GM18907 (cell line): ENCODE results near the gene SPINT1.

Experiments used
- ATAC-seq: cut with Tn5 transposase; IDR thresholded peaks from one replicate; pipeline ENCODE4 v1.9.1; 2021; ENCODE audit warnings: mild to moderate bottlenecking, moderate library complexity; ENCODE audit not compliant: unreplicated experiment

Gene SPINT1

DNA sequence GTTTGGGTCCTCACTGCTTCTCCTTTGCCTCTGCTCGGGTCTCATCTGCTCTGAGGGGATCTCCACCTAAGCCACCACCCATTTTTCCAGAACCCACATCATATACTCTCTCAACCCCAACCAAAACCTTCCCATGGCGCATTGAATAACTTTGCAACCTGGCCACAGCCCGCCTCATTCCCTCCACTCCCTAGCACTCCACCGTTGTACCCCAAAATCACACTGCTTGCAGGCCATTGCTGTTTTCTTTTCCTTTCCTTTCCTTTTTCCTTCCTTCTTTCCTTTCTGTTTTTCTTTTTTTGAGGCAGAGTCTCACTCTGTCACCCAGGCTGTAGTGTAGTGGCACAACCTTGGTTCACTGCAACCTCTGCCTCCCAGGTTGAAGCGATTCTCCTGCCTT lies 47.3 kb downstream of the SPINT1 start:
- ATAC-seq: no peak

DNA sequence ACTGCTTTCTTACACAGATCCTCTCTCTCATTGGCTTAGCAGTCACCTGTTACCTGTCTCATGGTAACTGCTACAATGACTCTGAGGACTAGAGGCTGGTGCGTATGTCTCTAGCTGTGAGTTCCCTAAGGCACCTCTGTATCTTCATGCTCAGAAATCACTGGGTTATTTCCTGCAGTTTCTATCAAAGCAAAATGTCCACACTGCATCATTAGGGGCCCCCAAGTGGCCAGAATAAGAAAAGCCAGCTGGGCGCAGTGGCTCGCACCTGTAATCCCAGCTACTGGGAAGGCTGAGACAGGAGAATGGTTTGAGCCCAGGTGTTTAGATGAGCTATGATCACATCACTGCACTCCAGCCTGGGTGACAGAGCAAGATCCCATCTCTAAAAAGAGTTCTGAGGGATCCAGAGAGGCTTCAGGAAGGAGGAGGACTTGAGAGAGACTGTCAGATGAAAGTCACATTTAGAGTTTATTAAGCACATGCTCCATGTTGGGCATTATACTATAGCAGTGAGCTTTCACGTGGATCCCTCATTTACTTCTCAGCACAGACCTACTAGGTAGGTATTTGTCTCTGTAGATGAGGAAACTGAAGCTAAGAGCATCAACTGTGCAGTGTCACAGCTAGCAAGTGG lies 48.1 kb downstream of the SPINT1 start:
- ATAC-seq: no peak

DNA sequence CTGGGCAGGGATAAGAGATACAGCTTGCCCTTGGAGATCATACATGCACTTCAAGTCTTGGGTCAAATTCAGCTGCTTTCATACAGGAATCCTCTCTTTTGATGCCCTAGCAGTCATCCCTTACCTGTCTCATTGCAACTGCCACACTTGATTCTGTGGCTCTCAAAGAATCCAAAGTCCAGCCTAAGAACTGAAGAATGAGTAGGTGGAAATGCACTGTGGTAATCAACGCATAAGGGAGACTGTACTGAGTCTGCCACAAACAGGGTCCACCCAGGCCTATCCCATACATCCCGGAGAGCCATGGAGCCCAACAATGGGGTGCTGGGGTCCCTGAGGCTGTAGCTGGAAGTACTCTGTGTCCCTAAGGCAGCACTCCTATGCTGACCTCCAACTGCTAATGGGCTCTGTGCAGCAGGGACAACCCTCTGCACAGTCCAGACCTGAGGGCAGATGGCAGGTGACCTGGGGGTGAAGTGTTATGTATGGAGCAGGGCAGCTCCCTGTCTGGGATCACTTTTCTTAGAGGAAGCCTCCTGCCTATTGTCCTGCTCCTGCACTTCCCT lies 48.7 kb downstream of the SPINT1 start:
- no peak for ATAC-seq

DNA sequence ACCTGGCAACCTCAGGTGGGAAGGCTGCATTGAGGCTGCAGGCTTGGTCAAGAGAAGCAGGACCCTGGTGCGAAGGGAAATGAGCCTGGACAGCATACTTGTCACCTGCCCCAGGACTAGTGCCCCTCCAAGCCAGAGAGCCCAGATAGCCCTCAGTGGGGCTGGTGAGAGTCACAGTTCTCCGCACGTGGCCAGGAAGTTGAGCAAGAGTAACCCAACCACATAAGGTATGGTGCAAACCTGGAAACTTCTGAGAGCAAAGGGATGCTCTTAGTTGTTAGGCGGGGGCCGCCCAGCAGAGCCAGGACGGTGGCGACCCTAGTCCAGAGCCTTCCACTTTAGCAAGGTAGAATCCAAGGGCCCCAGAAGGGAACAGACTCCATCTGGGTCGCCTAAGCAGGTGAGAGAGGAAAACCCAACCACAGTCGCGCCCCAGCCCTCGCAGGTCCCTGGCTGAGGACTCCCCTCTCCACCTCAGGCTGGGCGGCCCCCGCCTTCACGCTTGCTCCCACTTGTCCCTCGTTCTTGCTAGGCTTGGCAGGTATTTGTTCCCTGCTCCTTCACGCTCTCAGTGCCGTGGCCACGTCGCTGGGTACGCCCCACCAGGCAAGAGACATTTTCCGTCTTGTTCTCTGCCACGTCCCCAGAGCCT lies 49.3 kb downstream of the SPINT1 start:
- ATAC-seq: no peak

DNA sequence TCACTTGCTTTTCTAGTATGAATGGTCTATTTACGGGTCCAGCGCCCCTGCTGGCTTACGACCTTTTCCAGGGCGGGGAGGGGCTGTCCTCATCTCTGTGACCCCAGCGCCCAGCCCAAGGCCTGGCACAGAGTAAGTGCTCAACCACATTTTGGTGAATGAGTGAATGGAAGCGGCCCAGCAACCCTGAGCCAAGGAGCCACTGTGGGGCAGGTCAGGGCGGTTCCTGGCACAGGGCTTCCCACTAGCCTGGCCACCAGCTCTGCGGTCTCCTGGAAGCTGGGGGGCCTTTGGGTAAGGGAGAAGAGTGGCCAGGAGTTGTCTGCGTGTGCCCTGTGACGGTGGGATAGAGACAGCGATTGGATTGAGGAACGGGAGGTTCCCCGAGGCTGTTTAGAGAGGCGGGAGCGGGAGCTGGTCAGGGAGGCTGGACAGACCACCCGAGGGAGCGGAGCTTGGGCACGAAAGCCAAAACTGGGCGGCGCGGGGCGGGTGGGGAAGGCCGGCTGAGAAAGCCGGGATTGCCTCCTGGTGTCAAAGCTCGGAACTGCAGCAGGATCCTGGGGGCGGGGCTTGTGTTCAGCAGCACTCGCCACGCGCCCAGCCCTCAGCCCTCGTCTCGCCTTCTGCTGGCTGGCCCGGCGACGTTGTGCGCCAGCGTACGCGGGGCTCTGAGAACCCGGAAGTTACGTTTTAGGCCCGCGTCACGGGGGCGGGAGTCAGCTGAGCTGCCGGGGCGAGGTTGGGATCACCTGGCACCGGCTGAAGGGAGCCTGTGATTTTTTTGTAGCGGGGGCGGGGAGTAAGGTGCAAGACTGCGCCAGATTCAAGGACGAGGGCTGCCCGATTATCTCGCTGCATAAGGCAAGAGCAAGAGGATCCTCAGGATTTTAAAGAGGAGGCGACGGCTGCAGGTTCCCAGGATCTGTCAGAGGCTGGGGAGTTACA lies 50.2 kb downstream of the SPINT1 start, which contains the start of gene VPS18:
TSS of gene VPS18 (plus strand) at position 718 of the 948 bp plus-strand sequence. CDS start 319 bp downstream, outside the sequence.
- ATAC-seq: peak; percentile 83

DNA sequence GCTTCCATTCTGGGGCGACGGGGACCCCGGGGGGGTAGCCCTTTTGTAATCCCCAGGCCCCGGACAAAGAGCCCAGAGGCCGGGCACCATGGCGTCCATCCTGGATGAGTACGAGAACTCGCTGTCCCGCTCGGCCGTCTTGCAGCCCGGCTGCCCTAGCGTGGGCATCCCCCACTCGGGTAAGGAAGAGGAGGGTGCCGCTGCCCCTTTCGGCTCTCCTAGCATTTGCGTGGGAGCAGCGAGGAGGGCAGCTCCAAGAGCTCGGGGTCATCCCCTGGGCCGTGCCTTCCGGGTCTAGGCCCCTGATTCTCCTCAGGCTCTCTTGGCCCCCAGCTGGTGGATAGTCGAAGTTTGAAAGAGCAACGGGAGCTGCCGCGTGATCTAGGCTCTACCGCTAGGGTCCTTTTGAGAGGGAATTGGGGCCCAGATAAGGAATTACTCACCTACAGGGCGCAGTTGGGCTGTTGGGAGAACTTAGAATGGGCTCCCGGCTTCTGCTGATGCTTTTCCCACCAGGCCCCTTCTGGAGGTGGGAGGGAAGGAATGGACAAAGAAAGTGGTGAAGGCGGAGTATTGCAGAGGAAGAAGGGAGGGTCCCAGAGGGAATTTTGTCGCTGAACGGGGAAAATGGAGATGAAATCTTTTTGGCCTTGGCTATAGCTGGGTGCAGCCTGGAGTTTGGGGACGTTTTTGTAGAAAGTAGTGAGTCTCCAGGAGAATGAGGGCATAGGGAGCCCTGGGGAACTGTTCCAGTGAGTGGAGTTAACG lies 51.0 kb downstream of the SPINT1 start:
- ATAC-seq: peak; percentile 45

DNA sequence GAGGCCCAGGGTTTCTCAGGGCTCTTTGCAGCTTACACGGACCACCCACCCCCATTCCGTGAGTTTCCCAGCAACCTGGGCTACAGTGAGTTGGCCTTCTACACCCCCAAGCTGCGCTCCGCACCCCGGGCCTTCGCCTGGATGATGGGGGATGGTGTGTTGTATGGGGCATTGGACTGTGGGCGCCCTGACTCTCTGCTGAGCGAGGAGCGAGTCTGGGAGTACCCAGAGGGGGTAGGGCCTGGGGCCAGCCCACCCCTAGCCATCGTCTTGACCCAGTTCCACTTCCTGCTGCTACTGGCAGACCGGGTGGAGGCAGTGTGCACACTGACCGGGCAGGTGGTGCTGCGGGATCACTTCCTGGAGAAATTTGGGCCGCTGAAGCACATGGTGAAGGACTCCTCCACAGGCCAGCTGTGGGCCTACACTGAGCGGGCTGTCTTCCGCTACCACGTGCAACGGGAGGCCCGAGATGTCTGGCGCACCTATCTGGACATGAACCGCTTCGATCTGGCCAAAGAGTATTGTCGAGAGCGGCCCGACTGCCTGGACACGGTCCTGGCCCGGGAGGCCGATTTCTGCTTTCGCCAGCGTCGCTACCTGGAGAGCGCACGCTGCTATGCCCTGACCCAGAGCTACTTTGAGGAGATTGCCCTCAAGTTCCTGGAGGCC lies 55.8 kb downstream of the SPINT1 start:
- no peak for ATAC-seq

DNA sequence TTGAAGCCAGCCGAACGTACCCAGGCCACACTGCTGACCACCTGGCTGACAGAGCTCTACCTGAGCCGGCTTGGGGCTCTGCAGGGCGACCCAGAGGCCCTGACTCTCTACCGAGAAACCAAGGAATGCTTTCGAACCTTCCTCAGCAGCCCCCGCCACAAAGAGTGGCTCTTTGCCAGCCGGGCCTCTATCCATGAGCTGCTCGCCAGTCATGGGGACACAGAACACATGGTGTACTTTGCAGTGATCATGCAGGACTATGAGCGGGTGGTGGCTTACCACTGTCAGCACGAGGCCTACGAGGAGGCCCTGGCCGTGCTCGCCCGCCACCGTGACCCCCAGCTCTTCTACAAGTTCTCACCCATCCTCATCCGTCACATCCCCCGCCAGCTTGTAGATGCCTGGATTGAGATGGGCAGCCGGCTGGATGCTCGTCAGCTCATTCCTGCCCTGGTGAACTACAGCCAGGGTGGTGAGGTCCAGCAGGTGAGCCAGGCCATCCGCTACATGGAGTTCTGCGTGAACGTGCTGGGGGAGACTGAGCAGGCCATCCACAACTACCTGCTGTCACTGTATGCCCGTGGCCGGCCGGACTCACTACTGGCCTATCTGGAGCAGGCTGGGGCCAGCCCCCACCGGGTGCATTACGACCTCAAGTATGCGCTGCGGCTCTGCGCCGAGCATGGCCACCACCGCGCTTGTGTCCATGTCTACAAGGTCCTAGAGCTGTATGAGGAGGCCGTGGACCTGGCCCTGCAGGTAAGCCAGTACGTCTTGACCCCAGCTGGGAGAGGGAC lies 56.6 kb downstream of the SPINT1 start:
- ATAC-seq: no peak

DNA sequence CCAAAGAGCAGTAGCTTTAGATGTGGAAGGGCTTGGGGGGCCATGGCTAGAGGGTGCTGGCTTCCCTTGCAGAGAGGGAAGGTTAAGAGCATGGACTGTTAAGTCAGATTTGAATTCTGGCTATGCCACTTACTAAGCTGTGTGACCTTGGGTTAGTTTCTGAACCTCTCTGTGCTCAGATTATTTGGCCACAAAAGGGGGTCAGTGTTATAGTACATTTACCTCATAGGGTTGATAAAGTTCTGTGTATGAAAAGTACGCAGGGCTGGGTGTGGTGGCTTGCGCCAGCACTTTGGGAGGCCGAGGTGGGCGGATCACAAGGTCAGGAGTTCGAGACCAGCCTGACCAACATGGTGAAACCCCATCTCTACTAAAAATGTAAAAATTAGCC lies 57.2 kb downstream of the SPINT1 start:
- ATAC-seq: no peak

DNA sequence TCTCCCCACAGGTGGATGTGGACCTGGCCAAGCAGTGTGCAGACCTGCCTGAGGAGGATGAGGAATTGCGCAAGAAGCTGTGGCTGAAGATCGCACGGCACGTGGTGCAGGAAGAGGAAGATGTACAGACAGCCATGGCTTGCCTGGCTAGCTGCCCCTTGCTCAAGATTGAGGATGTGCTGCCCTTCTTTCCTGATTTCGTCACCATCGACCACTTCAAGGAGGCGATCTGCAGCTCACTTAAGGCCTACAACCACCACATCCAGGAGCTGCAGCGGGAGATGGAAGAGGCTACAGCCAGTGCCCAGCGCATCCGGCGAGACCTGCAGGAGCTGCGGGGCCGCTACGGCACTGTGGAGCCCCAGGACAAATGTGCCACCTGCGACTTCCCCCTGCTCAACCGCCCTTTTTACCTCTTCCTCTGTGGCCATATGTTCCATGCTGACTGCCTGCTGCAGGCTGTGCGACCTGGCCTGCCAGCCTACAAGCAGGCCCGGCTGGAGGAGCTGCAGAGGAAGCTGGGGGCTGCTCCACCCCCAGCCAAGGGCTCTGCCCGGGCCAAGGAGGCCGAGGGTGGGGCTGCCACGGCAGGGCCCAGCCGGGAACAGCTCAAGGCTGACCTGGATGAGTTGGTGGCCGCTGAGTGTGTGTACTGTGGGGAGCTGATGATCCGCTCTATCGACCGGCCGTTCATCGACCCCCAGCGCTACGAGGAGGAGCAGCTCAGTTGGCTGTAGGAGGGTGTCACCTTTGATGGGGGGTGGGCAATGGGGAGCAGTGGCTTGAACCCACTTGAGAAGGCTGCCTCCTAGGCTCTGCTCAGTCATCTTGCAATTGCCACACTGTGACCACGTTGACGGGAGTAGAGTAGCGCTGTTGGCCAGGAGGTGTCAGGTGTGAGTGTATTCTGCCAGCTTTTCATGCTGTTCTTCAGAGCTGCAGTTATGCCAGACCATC lies 59.0 kb downstream of the SPINT1 start:
- no peak for ATAC-seq

DNA sequence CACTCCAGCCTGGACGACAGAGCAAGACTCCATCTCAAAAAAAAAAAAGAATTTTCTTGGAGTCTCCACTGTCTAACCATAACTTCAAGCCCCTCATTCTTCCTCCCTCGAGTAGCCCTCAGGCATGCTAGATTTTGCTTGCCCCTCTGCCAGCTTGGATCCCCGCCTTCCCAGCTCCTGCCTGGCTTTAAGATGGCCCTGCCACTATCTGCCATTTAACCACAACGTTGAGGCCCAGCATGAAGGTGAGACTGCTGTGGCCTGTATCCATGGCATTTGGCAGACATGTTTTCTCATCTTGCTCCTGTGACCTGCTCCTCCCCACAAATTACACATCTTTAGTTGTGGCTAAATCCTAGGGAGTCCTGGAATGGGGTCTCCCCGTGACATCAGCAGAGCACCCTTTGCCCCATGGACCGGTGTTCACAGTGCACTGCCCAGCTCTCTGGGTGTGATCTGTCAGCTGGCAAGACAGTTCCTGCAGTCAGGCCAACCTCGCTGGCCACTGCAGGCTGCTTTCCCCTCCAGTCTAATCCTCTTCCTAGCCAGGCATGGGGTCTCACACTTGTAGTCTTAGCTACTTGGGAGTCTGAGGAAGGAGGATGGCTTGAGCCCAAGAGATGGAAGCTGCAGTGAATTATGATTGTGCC lies 60.8 kb downstream of the SPINT1 start:
- no peak for ATAC-seq

DNA sequence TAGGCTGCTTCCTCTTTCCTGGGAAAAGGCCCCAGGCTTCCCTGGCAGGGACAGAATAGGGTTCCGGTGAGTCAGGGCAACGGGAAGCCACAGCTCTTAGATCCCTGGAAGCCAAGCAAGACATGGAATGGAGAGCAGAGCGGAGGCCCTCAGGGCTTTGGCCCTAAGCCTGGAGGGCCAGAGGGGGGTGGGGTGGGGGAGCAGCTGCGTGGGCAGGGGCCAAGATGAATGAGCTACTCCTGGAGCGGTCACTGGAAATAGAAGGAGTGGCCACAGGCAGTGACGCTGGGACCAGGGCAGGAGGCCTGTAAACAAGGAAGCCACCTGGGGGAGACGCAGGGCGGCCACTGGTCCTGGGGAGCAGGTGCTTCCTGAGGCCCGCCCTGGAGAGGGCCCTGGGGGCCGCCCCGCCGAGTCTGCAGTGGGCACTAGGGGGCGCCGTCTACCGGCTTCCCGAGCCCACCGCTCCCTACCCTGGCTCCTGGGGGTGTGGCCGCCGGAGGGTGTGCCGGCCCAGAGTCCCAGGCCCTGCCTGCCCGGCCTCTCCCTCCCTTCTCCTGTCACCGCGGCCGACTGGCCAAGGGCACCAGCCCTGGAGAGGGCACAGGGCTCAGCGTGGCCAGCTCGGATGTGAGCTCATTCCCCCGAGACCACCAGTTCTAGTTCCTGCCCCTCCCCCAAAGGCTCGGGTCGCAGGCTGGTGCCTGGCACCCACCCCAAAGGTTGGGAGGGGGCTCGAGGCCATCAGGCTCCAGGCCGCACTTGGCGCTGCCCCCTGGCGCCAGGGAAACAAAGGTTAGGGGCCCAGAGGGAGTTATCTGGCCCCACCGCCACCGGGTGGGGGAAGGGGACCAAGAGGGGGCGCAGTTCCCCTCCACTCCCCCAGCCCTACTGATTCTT lies 62.5 kb downstream of the SPINT1 start:
- ATAC-seq: peak; percentile 62

DNA sequence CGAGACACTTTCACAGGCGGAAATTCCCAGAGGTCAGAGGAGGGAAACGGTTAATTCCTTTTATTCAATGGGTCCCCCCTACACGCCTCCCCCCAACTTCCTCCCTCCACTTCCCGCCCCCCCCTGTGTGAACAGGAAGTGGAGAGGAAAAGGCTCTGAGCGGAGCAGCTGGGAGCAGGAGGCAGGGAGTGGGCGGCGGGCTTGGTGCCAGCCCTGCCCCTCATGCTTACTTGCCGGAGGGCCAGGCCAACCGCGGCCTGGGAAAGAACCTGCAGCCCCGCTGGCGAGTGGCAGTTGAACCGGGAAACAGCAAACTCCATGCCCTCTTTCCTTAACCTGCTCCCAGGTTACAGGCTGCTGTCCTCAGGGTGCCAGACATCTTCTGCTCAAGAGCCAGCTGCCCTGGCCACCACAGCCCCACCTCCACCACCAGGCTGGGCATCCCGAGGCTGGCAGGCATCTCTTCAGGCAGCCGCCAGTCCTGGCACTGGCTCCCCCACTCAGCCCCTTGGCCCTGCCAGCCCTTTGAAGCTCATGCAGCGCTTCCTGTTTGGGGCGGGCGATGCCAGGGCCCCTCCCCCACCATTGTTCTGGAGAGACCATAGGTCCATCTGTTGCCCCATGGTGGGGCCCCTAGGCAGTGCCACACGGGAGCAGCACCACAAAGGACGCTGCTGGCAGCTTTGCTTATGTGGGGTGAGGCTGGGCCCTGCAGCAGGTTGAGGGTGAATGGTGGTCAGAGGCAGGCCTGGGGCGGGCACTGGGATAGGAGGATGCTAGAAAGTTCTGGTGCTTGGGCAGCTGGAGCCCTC lies 63.3 kb downstream of the SPINT1 start:
- peak; percentile 20 for ATAC-seq
